Activated T-cell treated with anti-CD3 and anti-CD28 coated beads for 48 hours (primary cell): ENCODE measurements around the gene MPC1.
"Not testable (repeated sequence)": the region's sequence is repeated elsewhere in the genome, so short reads cannot be mapped to it uniquely, and the experiment has no call there.

Experiments used
- DNase-seq: peaks from one replicate; pipeline ENCODE4 v3.0.0-alpha.2; 2020; ENCODE audit warnings: low read depth

The MPC1 gene

DNA sequence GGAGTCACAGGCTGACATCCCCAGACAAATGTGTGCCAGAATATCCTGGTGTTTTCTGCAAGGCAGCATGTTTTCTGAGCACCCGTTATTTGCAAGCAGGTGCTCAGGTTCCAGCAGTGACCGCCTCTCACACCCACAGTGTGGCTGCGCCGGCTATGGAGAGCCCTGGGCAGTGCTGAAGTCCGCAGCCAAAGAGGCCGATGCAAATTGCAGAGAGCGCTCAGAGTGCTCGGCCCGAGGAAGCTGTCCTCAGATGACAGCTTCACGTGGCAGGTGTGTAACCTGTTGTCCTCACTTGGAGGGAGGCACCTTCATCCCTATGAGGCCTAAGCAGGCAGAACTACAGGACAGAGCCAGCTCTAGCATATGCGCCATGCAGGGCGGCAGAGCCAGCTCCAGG lies 23.5 kb upstream of the MPC1 start:
- no peak for DNase-seq

DNA sequence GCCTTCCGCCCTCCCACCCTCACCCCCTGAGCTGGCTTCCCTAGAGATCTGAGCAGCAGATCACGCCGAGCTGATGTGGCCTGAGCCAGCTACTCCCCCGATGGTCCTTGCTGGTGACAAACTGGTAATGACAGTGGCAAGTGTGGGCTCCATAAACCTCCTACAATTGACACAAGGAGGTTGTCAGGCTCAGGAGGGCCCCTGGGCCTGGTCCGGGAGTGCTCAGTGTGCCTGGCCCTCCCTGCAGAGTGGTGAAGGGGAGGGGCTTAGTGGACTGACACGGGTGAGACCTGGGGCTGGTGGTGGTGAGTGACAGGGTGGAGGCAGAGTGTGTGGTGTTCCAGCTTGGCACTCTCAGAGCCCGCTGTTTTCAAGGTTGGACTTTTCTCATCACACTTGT lies 22.6 kb upstream of the MPC1 start:
- no peak for DNase-seq

DNA sequence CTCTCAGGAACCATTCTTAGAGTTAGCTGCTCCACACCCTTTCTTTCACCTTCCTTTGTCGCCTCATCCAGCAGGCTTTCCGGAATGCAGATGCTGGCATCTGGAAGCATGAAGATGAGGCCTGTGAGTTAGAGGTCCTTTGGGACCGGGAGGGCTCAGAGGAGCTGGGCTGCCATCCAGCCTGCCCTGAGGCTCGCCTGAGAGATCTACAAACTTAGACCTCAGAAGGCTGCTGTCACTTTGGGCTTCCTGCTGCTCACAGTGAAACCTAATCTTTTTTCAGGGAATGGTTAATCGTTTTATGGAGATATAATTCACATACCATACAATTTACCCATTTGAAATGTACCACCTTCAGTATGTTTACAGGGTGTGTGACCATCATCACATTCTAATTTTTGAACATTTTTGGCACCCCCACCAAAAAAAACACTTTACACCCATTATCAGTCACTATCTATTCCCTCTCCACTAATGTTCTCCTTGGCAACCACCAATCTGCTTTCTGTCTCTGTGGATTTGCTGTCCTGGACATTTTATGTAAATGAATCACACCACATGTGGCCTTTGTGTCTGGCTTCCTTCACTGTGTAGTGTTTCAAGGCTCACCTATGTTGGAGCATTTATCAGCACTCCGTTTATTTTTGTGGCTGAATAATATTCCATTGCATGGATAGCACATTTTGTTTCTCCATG lies 20.0 kb upstream of the MPC1 start:
- DNase-seq, result no peak

GRCh38 chr6:166400649-166401250 lies 18.0 kb upstream of the MPC1 start:
- not testable (repeated sequence) for DNase-seq

DNA sequence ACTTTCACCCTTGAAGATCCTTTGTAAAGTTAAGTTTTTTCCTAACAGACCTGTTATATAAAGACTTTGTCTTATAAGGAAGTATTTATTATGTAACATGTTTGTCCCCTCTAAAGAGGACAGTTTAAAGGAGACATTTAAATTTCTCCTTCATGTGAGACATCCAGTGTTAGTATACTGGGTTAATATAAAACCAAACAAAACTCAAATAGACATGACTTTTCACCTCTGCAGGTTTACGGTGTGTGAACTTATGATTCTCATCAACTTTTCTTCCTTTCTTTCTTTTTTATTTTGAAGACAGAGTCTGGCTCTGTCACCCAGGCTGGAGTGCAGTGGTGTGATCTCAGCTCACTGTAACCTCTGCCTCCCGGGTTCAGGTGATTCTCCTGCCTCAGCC lies 17.4 kb upstream of the MPC1 start:
- DNase-seq, result no peak

DNA sequence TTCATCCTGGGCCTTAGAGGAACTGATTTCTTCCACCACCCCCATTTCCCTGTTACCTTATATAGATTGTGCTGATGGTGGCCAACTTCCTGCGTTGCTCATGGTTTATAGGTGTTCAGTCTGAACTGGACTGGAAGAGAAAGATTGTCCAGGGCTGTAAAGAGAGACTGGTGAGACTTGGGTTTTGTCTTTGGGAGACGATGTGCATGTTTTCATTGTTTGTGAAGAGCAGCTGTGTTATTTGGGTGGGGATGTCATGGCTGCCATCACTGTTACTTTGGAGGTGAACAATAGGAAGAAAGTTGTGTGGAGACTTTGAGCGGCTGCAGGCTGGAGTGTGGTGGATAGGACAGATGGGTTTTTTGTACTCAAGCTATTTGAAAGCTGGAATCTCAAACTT lies 15.6 kb upstream of the MPC1 start:
- DNase-seq, result no peak

- no peak for DNase-seq
Observed at GRCh38 chr6:166397849-166398248, 15.1 kb upstream of the MPC1 start.

- no peak for DNase-seq
Observed at GRCh38 chr6:166395778-166396177, 13.0 kb upstream of the MPC1 start.

DNA sequence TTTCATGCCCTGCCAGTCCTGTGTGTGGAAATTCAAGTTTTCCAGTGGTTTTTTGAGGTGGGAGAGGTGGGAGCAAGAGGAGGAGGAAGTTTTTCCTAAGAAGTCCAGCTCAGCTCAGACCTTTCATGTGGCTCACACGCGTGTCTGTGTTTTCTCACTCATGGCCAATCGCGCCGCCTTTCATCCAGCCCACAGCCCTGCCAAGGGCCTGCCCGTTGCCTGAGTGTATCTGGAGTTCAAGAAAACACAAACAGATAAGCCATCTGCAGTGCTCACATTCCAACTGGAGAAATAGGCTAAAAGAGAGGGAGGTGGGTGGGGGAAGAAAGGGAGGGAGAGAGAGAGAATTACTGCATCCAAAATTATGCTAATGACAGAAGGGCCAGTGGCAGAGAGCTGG lies 12.6 kb upstream of the MPC1 start:
- no peak for DNase-seq

GRCh38 chr6:166394036-166394892 lies 11.5 kb upstream of the MPC1 start:
- DNase-seq, result no peak

- no peak for DNase-seq
Observed at GRCh38 chr6:166393535-166393823, 10.7 kb upstream of the MPC1 start.

DNA sequence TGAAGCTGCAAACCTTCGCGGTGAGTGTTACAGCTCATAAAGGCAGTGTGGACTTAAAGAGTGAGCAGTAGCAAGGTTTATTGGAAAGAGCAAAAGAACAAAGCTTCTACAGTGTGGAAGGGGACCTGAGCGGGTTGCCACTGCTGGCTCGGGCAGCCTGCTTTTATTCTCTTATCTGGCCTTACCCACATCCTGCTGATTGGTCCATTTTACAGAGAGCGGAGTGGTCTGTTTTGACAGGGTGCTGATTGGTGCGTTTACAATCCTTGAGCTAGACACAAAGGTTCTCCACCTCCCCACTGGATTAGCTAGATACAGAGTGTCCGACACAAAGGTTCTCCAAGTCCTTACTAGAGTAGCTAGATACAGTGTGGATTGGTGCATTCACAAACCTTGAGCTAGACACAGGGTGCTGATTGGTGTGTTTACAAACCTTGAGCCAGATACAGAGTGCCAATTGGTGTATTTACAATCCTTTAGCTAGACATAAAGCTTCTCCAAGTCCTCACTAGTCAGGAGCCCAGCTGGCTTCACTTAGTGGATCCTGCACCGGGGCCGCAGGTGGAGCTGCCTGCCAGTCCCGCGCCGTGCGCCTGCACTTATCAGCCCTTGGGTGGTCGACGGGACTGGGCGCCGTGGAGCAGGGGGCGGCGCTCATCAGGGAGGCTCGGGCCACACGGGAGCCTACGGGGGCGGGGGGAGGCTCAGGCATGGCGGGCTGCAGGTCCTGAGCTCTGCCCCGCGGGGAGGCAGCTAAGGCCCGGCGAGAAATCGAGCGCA lies 10.2 kb upstream of the MPC1 start:
- DNase-seq, result not testable (repeated sequence)

- DNase-seq, result no peak
Observed at GRCh38 chr6:166389119-166389518, 6.4 kb upstream of the MPC1 start.

GRCh38 chr6:166388290-166389004 lies 5.7 kb upstream of the MPC1 start:
- no peak for DNase-seq

GRCh38 chr6:166387642-166388289 lies 5.0 kb upstream of the MPC1 start:
- no peak for DNase-seq

- not testable (repeated sequence) for DNase-seq
Observed at GRCh38 chr6:166387098-166387497, 4.4 kb upstream of the MPC1 start.

GRCh38 chr6:166386111-166386510 lies 3.4 kb upstream of the MPC1 start:
- DNase-seq, result no peak

- DNase-seq, result peak; percentile 22
Observed at GRCh38 chr6:166383802-166384363, 1.1 kb upstream of the MPC1 start.

- no peak for DNase-seq
Observed at GRCh38 chr6:166382500-166382932, 224 bp downstream of the MPC1 start.

GRCh38 chr6:166381733-166382499 lies 824 bp downstream of the MPC1 start:
- DNase-seq, result peak; percentile 74
